Epithelial cell of esophagus (primary cell): ENCODE results near the gene KRT86.

ENCODE experiments used
- DNase-seq: peaks from one replicate; pipeline ENCODE4 v3.0.0; 2010; ENCODE audit warnings: low read depth
- H3K4me3 ChIP-seq: 2 replicates; pipeline ENCODE4 v1.5.1; 2011; ENCODE audit warnings: mild to moderate bottlenecking, low read length, control low read depth
- CTCF ChIP-seq: IDR thresholded peaks from 2 replicates; pipeline ENCODE4 v1.5.1; 2011; ENCODE audit warnings: low read depth, mild to moderate bottlenecking, low read length, control low read depth, inconsistent platforms; ENCODE audit not compliant: insufficient read depth; ENCODE audit errors: missing control alignments

The KRT86 gene

GRCh38 chr12:52317468-52318052 lies 43.1 kb downstream of the KRT86 start:
- no peak for TF ChIP-seq CTCF
- H3K4me3 ChIP-seq, result no peak overlapping the region
- no peak for DNase-seq

GRCh38 chr12:52318241-52318990 lies 44.0 kb downstream of the KRT86 start:
- H3K4me3 ChIP-seq, result no peak overlapping the region
- DNase-seq, result no peak
- no peak for TF ChIP-seq CTCF

- no peak for DNase-seq
- TF ChIP-seq CTCF, result peak; percentile 43
- no peak overlapping the region for H3K4me3 ChIP-seq
Measured at GRCh38 chr12:52319097-52319496, 44.7 kb downstream of the KRT86 start.

GRCh38 chr12:52320784-52321400 lies 46.4 kb downstream of the KRT86 start, which contains the start of gene KRT83:
KRT83 (minus strand) TSS chr12:52321398; CDS start chr12:52321335, 63 bp downstream.
- no peak for DNase-seq
- no peak within 1 kb of the TSS for H3K4me3 ChIP-seq
- no peak for TF ChIP-seq CTCF

GRCh38 chr12:52321418-52321817 lies 47.0 kb downstream of the KRT86 start:
- DNase-seq, result no peak
- TF ChIP-seq CTCF, result no peak
- no peak overlapping the region for H3K4me3 ChIP-seq

GRCh38 chr12:52322069-52322468 lies 47.6 kb downstream of the KRT86 start:
- H3K4me3 ChIP-seq, result no peak overlapping the region
- no peak for DNase-seq
- TF ChIP-seq CTCF, result no peak
